ENCODE measurements around the gene N4BP2L1. TPM values are rescaled to one million over a fixed set of nuclear protein-coding genes. Genes with fewer than 3 reads are reported as not detected.
A peak's percentile ranks its signal among the peaks of the same experiment; 100 is the strongest.

The N4BP2L1 gene
- total RNA-seq, 4 donors from 2014 or later = 17.2 to 31.5 (median 21.7) TPM

DNA sequence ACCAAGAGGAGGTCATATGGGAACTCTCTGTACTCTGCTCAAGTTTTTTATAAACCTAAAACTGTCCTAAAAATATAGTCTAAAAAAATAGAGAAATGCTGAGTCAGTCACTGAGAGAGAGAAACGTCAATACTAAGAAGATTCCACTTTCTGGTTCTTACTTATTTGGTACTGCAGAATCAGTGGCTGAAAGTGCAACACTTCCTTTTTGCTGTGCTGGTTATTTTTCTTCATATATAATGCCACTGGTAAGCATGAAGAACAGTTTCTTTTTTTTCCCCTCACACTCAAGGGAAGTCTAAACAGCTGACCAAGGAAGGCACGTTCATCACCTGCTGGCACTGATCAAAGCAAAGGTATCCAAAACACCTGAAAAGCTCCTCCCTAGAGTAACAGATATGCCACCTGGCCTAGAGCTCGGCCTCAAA, 44.3 kb upstream of the N4BP2L1 start:
- DNase-seq = no peak
- no peaks in the 10 kb centered on the region for H3K4me1 ChIP-seq
- H3K4me3 ChIP-seq = no peak overlapping the region
- TF ChIP-seq, protein P1, sequence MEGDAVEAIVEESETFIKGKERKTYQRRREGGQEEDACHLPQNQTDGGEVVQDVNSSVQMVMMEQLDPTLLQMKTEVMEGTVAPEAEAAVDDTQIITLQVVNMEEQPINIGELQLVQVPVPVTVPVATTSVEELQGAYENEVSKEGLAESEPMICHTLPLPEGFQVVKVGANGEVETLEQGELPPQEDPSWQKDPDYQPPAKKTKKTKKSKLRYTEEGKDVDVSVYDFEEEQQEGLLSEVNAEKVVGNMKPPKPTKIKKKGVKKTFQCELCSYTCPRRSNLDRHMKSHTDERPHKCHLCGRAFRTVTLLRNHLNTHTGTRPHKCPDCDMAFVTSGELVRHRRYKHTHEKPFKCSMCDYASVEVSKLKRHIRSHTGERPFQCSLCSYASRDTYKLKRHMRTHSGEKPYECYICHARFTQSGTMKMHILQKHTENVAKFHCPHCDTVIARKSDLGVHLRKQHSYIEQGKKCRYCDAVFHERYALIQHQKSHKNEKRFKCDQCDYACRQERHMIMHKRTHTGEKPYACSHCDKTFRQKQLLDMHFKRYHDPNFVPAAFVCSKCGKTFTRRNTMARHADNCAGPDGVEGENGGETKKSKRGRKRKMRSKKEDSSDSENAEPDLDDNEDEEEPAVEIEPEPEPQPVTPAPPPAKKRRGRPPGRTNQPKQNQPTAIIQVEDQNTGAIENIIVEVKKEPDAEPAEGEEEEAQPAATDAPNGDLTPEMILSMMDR (IDR thresholded peaks at IDR 0.05) = no peak
- TF ChIP-seq POLR2A (IDR thresholded peaks at IDR 0.05) = no peak
- H3K9me3 ChIP-seq = no peaks in the 10 kb centered on the region
- H3K27me3 ChIP-seq = no peaks in the 10 kb centered on the region
- no peak overlapping the region for H3K27ac ChIP-seq
- H3K36me3 ChIP-seq = no peaks in the 10 kb centered on the region

DNA sequence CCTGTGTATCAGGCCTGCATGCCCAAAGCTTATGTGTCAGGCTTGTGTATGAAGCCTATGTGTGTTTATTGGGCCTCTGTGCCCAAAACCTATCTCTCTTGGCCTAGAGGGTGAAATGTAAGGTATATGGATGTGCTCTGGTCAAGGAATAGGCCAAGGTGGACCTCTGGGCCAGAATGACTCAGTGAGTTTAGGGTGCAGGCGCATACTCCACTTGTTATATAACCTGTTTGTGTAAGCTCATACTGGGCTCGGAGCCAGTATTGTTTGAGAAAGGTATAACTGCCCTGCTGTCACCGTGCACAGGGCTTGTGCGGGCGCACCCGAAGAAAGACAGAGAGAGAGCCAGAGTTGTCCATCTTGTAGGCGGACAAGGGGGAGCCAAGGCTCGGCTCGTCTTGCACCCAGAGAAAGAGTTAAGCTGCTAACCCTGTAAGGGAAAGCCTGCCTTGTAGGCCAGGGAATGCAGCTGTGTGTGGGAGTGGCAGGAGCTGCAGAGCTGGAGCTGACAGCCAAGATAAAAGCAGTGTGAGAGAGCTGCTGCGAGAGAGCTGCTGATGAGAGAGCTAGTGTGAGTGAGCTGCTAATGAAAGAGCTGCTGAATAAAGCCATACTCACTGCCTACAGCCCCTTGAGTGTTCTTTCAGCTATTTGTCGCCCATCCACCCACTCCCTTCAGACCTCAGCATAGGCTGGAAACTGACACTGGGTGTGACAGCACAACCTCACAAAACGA, 43.4 kb upstream of the N4BP2L1 start:
- H3K27ac ChIP-seq = peak overlapping the region in 1 of 4 donors; percentile 40
- H3K4me3 ChIP-seq = no peak overlapping the region
- DNase-seq = no peak
- TF ChIP-seq POLR2A (IDR thresholded peaks at IDR 0.05) = no peak
- TF ChIP-seq, protein P1 (IDR thresholded peaks at IDR 0.05) = no peak
- no peaks in the 10 kb centered on the region for H3K36me3 ChIP-seq
- no peaks in the 10 kb centered on the region for H3K4me1 ChIP-seq
- no peaks in the 10 kb centered on the region for H3K9me3 ChIP-seq
- no peaks in the 10 kb centered on the region for H3K27me3 ChIP-seq

DNA sequence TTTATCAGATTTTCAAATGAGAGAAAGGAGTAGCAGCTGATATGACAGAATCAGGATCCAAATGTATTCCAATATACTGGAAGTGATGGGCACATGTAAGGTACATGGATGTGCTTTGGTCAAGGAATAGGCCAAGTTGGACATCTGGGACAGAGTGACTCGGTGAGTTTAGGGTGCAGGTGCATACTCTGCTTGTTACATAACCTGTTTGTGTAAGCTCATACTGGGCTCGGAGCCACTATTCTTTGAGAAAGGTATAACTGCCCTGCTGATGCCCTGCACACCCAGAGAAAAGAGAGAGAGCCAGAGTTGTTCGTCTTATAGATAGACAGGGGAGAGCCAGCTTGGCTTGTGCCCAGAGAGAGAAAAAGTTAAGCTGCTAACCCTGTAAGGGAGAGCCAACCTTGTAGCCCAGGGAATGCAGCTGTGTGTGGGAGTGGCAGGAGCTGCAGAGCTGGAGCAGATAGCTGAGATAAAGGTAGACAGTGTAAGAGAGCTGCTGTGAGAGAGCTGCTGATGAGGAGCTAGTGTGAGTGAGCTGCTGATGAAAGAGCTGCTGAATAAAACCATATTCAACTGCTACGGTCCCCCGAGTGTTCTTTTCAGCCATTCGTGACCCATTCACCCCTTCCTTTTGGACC, 40.7 kb upstream of the N4BP2L1 start:
- H3K9me3 ChIP-seq = no peaks in the 10 kb centered on the region
- H3K36me3 ChIP-seq = no peaks in the 10 kb centered on the region
- H3K4me1 ChIP-seq = no peaks in the 10 kb centered on the region
- no peak overlapping the region for H3K27ac ChIP-seq
- DNase-seq = no peak
- no peaks in the 10 kb centered on the region for H3K27me3 ChIP-seq
- TF ChIP-seq, protein P1 (IDR thresholded peaks at IDR 0.05) = no peak
- TF ChIP-seq POLR2A (IDR thresholded peaks at IDR 0.05) = no peak
- H3K4me3 ChIP-seq = no peak overlapping the region

DNA sequence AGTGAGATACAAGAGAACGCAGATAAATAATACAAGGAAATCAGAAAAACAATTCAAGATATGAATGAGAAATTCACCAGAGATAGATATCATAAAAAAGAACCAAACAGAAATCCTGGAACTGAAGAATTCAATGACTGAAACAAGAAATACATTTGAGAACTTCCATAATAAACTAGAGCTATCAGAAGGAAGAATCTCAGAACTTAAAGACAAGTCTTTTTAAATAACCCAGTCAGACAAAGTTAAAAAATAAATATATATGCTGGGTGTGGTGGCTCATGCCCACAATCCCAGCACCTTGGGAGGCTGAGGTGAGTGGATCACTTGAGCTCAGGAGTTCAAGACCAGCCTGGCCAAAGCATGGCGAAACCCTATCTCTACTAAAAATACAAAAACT, 28.7 kb upstream of the N4BP2L1 start:
- Histone ChIP-seq H3K4me3 (no peak overlapping the region), H3K27ac (no peak overlapping the region), H3K36me3 (peaks cover 0 to 6% (median 0%) of the 10 kb centered on the region in 3 donors), H3K27me3 (no peaks in the 10 kb centered on the region), H3K9me3 (peaks cover 0 to 10% (median 0%) of the 10 kb centered on the region in 4 donors), H3K4me1 (no peaks in the 10 kb centered on the region)
- TF ChIP-seq, protein P1 (IDR thresholded peaks at IDR 0.05) = no peak
- TF ChIP-seq POLR2A (IDR thresholded peaks at IDR 0.05) = no peak
- no peak for DNase-seq

DNA sequence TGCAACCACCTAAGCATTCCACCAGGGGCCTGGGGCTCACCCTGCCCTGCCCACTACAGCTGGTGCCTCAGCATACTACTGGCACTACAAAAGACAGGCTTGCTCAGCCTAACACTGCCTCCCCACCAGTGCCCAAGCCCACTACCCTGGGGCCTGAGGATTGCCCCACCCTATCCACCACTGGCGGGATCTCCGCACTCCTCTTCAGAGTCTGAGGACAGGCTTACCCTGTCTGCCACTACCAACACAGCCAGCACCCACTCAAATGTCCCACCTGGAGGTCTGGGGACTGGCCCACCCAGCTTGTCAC, 27.6 kb upstream of the N4BP2L1 start:
- no peak overlapping the region for H3K27ac ChIP-seq
- TF ChIP-seq, protein P1 (IDR thresholded peaks at IDR 0.05) = no peak
- TF ChIP-seq POLR2A (IDR thresholded peaks at IDR 0.05) = no peak

More for the DNA sequence above, 27.6 kb upstream of the N4BP2L1 start:
- H3K4me3 ChIP-seq = no peak overlapping the region
- peaks cover 0 to 6% (median 0%) of the 10 kb centered on the region in 3 donors for H3K36me3 ChIP-seq
- no peak for DNase-seq
- H3K4me1 ChIP-seq = no peaks in the 10 kb centered on the region
- H3K9me3 ChIP-seq = peaks cover 0 to 10% (median 0%) of the 10 kb centered on the region in 4 donors
- H3K27me3 ChIP-seq = no peaks in the 10 kb centered on the region
